Measurements from ENCODE around the gene KASH5.

DNA sequence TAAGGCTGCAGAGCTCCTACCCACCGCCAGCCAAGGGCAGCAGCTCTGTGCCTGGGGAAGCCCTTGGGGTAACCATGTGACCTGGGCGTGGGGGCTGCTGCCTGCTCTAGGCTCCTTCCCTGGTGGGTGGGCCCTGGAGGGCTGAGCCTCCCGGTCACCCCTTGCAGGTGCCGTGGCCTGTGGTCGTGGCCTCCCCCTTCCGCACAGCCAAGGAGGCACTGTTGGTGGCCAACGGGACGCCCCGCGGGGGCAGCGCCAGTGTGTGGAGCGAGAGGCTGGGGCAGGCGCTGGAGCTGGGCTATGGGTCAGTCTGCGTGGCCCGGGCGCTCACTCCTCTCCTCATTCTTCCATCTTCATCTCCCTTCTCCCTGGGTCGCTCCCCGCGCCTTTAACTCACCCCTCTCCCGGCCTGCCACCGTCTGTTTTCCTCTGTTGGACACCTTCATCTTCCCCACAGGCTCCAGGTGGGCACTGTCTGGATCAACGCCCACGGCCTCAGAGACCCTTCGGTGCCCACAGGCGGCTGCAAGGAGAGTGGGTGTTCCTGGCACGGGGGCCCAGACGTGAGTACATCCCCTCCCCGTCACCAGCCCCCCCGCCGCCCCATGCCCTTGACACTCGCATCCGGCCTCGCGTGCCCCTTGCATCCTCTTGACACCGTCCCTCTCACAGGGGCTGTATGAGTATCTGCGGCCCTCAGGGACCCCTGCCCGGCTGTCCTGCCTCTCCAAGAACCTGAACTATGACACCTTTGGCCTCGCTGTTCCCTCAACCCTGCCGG, 76.1 kb downstream of the KASH5 start:
- TF ChIP-seq ZNF274 (IDR thresholded peaks at IDR 0.05; ENCODE audit: low read depth, low read length) (no peak), SUZ12 (IDR thresholded peaks at IDR 0.05; ENCODE audit: extremely low read depth, insufficient read depth, insufficient read length) (no peak), YY1 (IDR thresholded peaks at IDR 0.05; ENCODE audit: insufficient read depth, insufficient read length) (no peak)

Measured in NT2/D1 (cell line).